Breast epithelium (tissue), 4 donors: Measurements from ENCODE around the gene DUSP28. TPM values are rescaled to one million over a fixed set of nuclear protein-coding genes. Genes with fewer than 3 reads are reported as not detected.

Source experiments
- DNase-seq, 2 donors: peaks; one replicate each; pipeline ENCODE4 v3.0.0-alpha.2; 2019; ENCODE audit warnings: low spot score in 2 of 2
- H3K27ac ChIP-seq, 2 donors: fragments of 200-600 bp; sonication (generic) in 1 of 2; one replicate each; pipeline ENCODE4 v1.5.1; 2016 to 2019; ENCODE audit warnings: mild to moderate bottlenecking in 1 of 2
- H3K27me3 ChIP-seq, 2 donors: fragments of 200-600 bp; sonication (generic) in 1 of 2; one replicate each; pipeline versions ENCODE4 v1.5.1 to v1.6.0; 2017 to 2019; ENCODE audit warnings: control low read depth in 1 of 2, mild to moderate bottlenecking in 1 of 2
- H3K36me3 ChIP-seq: fragments of 200-600 bp; one replicate; pipeline ENCODE4 v1.5.1; 2019
- H3K4me1 ChIP-seq, 2 donors: fragments of 200-600 bp; sonication (generic); one replicate each; pipeline ENCODE4 v1.5.1; 2016 to 2019; ENCODE audit warnings: control low read depth in 1 of 2
- H3K4me3 ChIP-seq, 3 donors: fragments of 200-600 bp; sonication (generic); 1 replicate in 2 of 3; 2 replicates in 1 of 3; pipeline ENCODE4 v1.5.1; 2016 to 2019; ENCODE audit warnings: mild to moderate bottlenecking in 3 of 3, moderate library complexity in 2 of 3
- H3K9me3 ChIP-seq, 2 donors: fragments of 200-600 bp; sonication (generic) in 1 of 2; one replicate each; pipeline ENCODE4 v1.5.1; 2016 to 2019; ENCODE audit warnings: control low read depth in 1 of 2
- CTCF ChIP-seq, 3 donors: fragments of 450-650 bp; IDR thresholded peaks; one replicate each; pipeline ENCODE4 v1.5.1; 2016 to 2017; ENCODE audit warnings: antibody characterized with exemption in 3 of 3, mild to moderate bottlenecking in 3 of 3, moderate library complexity in 3 of 3
- POLR2A ChIP-seq: fragments of 450-650 bp; IDR thresholded peaks from one replicate; pipeline ENCODE4 v1.6.1; 2016; ENCODE audit warnings: antibody characterized with exemption, mild to moderate bottlenecking, moderate library complexity
- POLR2AphosphoS5 ChIP-seq, 3 donors: sonication (generic); formaldehyde crosslinking; IDR thresholded peaks; one replicate each; pipeline ENCODE4 v1.6.1; 2017; ENCODE audit warnings: antibody characterized with exemption in 3 of 3
- intact Hi-C: fragments of 100-400 bp; cut with DNase I; formaldehyde crosslinking; loops from one replicate; pipeline ENCODE4 v1.15.1; 2023; ENCODE audit warnings: low total_unique reads
- total RNA-seq, 3 donors: library from RNA; depleted of rRNA; stranded (reverse); fragments of >200 nt; gene quantifications; one replicate each; pipeline ENCODE4 v1.1.0, GENCODE V29; 2016

DUSP28 gene
- total RNA-seq, 3 donors from 2014 or later: 5.9 to 8.8 (median 6.9) TPM

GRCh38 chr2:240596491-240596931 lies 36.4 kb downstream of the DUSP28 start:
- Histone ChIP-seq H3K4me1 (peaks cover 0 to 6% of the 10 kb centered on the region in 2 donors), H3K4me3 (no peak overlapping the region), H3K27ac (no peak overlapping the region), H3K27me3 (no peaks in the 10 kb centered on the region), H3K9me3 (no peaks in the 10 kb centered on the region), H3K36me3 (no peaks in the 10 kb centered on the region)
- TF ChIP-seq CTCF (IDR thresholded peaks at IDR 0.05) (no peak), POLR2A (no peak), POLR2AphosphoS5 (IDR thresholded peaks at IDR 0.05) (no peak)
- DNase-seq: no peak
- intact Hi-C loops: no loop called here

GRCh38 chr2:240597054-240597418 lies 36.9 kb downstream of the DUSP28 start:
- intact Hi-C loops: no loop called here
- Histone ChIP-seq H3K9me3 (no peaks in the 10 kb centered on the region), H3K4me3 (no peak overlapping the region), H3K36me3 (no peaks in the 10 kb centered on the region), H3K27ac (no peak overlapping the region), H3K4me1 (peaks cover 0 to 6% of the 10 kb centered on the region in 2 donors), H3K27me3 (no peaks in the 10 kb centered on the region)
- TF ChIP-seq POLR2AphosphoS5 (IDR thresholded peaks at IDR 0.05): no peak
- no peak for TF ChIP-seq POLR2A
- no peak for TF ChIP-seq CTCF (IDR thresholded peaks at IDR 0.05)
- no peak for DNase-seq

- Histone ChIP-seq H3K36me3 (no peaks in the 10 kb centered on the region), H3K4me3 (no peak overlapping the region), H3K4me1 (peaks cover 0 to 6% of the 10 kb centered on the region in 2 donors), H3K27me3 (no peaks in the 10 kb centered on the region), H3K27ac (no peak overlapping the region), H3K9me3 (no peaks in the 10 kb centered on the region)
- TF ChIP-seq POLR2AphosphoS5 (IDR thresholded peaks at IDR 0.05) (no peak), POLR2A (no peak), CTCF (IDR thresholded peaks at IDR 0.05) (no peak)
- intact Hi-C loops: no loop called here
- no peak for DNase-seq
These were observed 37.4 kb downstream of the DUSP28 start for GRCh38 chr2:240597419-240598181.

- Histone ChIP-seq H3K4me3 (no peak overlapping the region), H3K27me3 (no peaks in the 10 kb centered on the region), H3K4me1 (peaks cover 0 to 6% of the 10 kb centered on the region in 2 donors), H3K9me3 (no peaks in the 10 kb centered on the region), H3K27ac (no peak overlapping the region), H3K36me3 (no peaks in the 10 kb centered on the region)
- intact Hi-C loops: no loop called here
- TF ChIP-seq POLR2A: no peak
- no peak for TF ChIP-seq CTCF (IDR thresholded peaks at IDR 0.05)
- TF ChIP-seq POLR2AphosphoS5 (IDR thresholded peaks at IDR 0.05): no peak
- no peak for DNase-seq
These were observed 38.3 kb downstream of the DUSP28 start for GRCh38 chr2:240598311-240598911.

GRCh38 chr2:240599141-240599583 lies 39.0 kb downstream of the DUSP28 start:
- no peak for DNase-seq
- no peak overlapping the region for H3K4me3 ChIP-seq
- no peaks in the 10 kb centered on the region for H3K36me3 ChIP-seq
- H3K4me1 ChIP-seq: peaks cover 0 to 6% of the 10 kb centered on the region in 2 donors
- H3K27ac ChIP-seq: no peak overlapping the region
- intact Hi-C loops: no loop called here
- no peaks in the 10 kb centered on the region for H3K27me3 ChIP-seq
- H3K9me3 ChIP-seq: no peaks in the 10 kb centered on the region
- TF ChIP-seq POLR2A: no peak
- no peak for TF ChIP-seq POLR2AphosphoS5 (IDR thresholded peaks at IDR 0.05)
- no peak for TF ChIP-seq CTCF (IDR thresholded peaks at IDR 0.05)
